HepG2 (cell line): Measurements from ENCODE around the gene RHBDD1. TPM values are rescaled to one million over a fixed set of nuclear protein-coding genes. Genes with fewer than 3 reads are reported as not detected.

Experiments used
- ATAC-seq: fragments of 200-7000 bp; cut with Tn5 transposase; 3 replicates; pipeline ENCODE4 v1.9.1; 2020; ENCODE audit warnings: mild to moderate bottlenecking, moderate library complexity
- BruUV-seq: library from RNA; stranded (reverse); fragments of 400-500 nt; replicated peaks from 2 replicates; lab custom pipeline; 2021; lab: Mats Ljungman, UMichigan
- CTCF ChIA-PET: fragments of 300-600 bp; formaldehyde crosslinking; extraction: SDS; loops from one replicate; lab custom pipeline; 2021; ENCODE audit warnings: low total read pairs, inconsistent platforms, low intra/inter-chr PET ratio; lab: Yijun Ruan, JAX
- POLR2A ChIA-PET: fragments of 350-600 bp; sonication (Branson Sonifier 250); formaldehyde crosslinking; loops from one replicate; lab custom pipeline; 2020; ENCODE audit warnings: antibody characterized with exemption, inconsistent platforms; lab: Yijun Ruan, JAX
- DNase-seq: peaks from one replicate; pipeline ENCODE4 v3.0.0-alpha.2; 2015; ENCODE audit warnings: low spot score
- FAIRE-seq: peaks from 3 replicates; lab custom pipeline; 2011; peaks lifted over from hg19 to GRCh38; lab: Jason Lieb, UNC
- H2AFZ ChIP-seq: one replicate; pipeline ENCODE4 v1.6.1; 2011; ENCODE audit warnings: low read length, inconsistent platforms
- H3K27ac ChIP-seq: fragments of 300-600 bp; 3 replicates; pipeline ENCODE4 v1.8.0; 2011; ENCODE audit warnings: mixed run types, mild to moderate bottlenecking, mixed read lengths, low read length, inconsistent platforms; ENCODE audit not compliant: insufficient read depth; ENCODE audit errors: extremely low read length
- H3K27me3 ChIP-seq, 2 experiments: fragments of 200-600 bp in 1 of 2; 2 replicates in 1 of 2; 3 replicates in 1 of 2; pipeline versions ENCODE4 v1.6.0 to v1.8.0; 2011; ENCODE audit warnings: low read length in 2 of 2, mild to moderate bottlenecking in 2 of 2, moderate library complexity in 2 of 2, inconsistent platforms in 1 of 2; ENCODE audit not compliant: insufficient read depth in 2 of 2, control insufficient read depth in 1 of 2
- H3K36me3 ChIP-seq, 2 experiments: fragments of 200-600 bp in 1 of 2; replicated peaks in 1 of 2; 2 replicates in 1 of 2; 3 replicates in 1 of 2; pipeline versions ENCODE4 v1.5.1 to v1.8.0; 2011; ENCODE audit warnings: low read length in 2 of 2, inconsistent platforms in 1 of 2; ENCODE audit not compliant: insufficient read depth in 2 of 2, control insufficient read depth in 1 of 2
- H3K4me1 ChIP-seq: 2 replicates; pipeline ENCODE4 v1.5.1; 2012; ENCODE audit warnings: low read length, inconsistent platforms; ENCODE audit not compliant: insufficient read depth
- H3K4me2 ChIP-seq: 2 replicates; pipeline ENCODE4 v1.6.0; 2011; ENCODE audit warnings: low read depth, low read length, inconsistent platforms
- H3K4me3 ChIP-seq, 3 experiments: fragments of 200-600 bp in 1 of 3; sonication (generic), shearing (Covaris generic) in 1 of 3; replicated peaks in 1 of 3; 2 replicates each; pipeline ENCODE4 v1.5.1; 2011 to 2016; ENCODE audit warnings: low read length in 3 of 3, inconsistent platforms in 2 of 3, low read depth in 2 of 3, mild to moderate bottlenecking in 2 of 3, control low read depth in 1 of 3, mixed read lengths in 1 of 3; ENCODE audit not compliant: insufficient read depth in 1 of 3
- H3K79me2 ChIP-seq: one replicate; pipeline ENCODE4 v1.6.1; 2011; ENCODE audit warnings: low read length, inconsistent platforms; ENCODE audit not compliant: insufficient read depth
- H3K9ac ChIP-seq: 2 replicates; pipeline ENCODE4 v1.6.0; 2011; ENCODE audit warnings: mild to moderate bottlenecking, low read depth, low read length, inconsistent platforms; ENCODE audit not compliant: insufficient read depth
- H3K9me3 ChIP-seq: 2 replicates; pipeline ENCODE4 v1.5.1; 2012; ENCODE audit warnings: mild to moderate bottlenecking, low read length
- H4K20me1 ChIP-seq: 2 replicates; pipeline ENCODE4 v1.6.0; 2011; ENCODE audit warnings: inconsistent platforms, mild to moderate bottlenecking, low read length, moderate library complexity; ENCODE audit not compliant: insufficient read depth
- FOXO1 ChIP-seq: sonication (generic); formaldehyde crosslinking; IDR thresholded peaks from 2 replicates; pipeline ENCODE4 v1.4.0; 2020; ENCODE audit warnings: missing genetic modification reagents
- MED13 ChIP-seq: sonication (generic); formaldehyde crosslinking; IDR thresholded peaks from 2 replicates; pipeline ENCODE4 v1.5.0; 2020; ENCODE audit warnings: missing genetic modification reagents
- MYC ChIP-seq: sonication (generic); formaldehyde crosslinking; IDR thresholded peaks from 2 replicates; pipeline ENCODE4 v1.9.0; 2021; ENCODE audit warnings: missing genetic modification reagents, borderline replicate concordance
- NR2F2 ChIP-seq: IDR thresholded peaks from 2 replicates; pipeline ENCODE4 v1.6.1; 2012; ENCODE audit warnings: low read depth, inconsistent platforms, borderline replicate concordance
- SP2 ChIP-seq: sonication (generic); formaldehyde crosslinking; IDR thresholded peaks from 2 replicates; pipeline ENCODE4 v1.5.1; 2020; ENCODE audit warnings: mild to moderate bottlenecking, missing genetic modification reagents
- SRF ChIP-seq: IDR thresholded peaks from 2 replicates; pipeline ENCODE4 v1.6.1; 2011; ENCODE audit warnings: mild to moderate bottlenecking, low read depth, low read length, moderate library complexity
- SRSF9 ChIP-seq: fragments of 200-400 bp; formaldehyde crosslinking; IDR thresholded peaks from 2 replicates; pipeline ENCODE4 v1.6.1; 2018; ENCODE audit warnings: borderline replicate concordance, mild to moderate bottlenecking, low read depth, low read length; ENCODE audit not compliant: insufficient read depth, poor library complexity, severe bottlenecking
- TARDBP ChIP-seq: sonication (generic); formaldehyde crosslinking; IDR thresholded peaks from 2 replicates; pipeline ENCODE4 v1.8.0; 2022; ENCODE audit warnings: mild to moderate bottlenecking, missing genetic modification reagents
- ZBTB38 ChIP-seq: sonication (generic); formaldehyde crosslinking; IDR thresholded peaks from 2 replicates; pipeline ENCODE4 v1.5.1; 2020; ENCODE audit warnings: mild to moderate bottlenecking, missing genetic modification reagents
- ZBTB7A ChIP-seq: sonication (generic); formaldehyde crosslinking; IDR thresholded peaks from 2 replicates; pipeline ENCODE4 v1.8.0; 2022; ENCODE audit warnings: mild to moderate bottlenecking, missing genetic modification reagents
- ZFP36L1 ChIP-seq: sonication (generic); formaldehyde crosslinking; IDR thresholded peaks from 2 replicates; pipeline ENCODE4 v1.8.0; 2022; ENCODE audit warnings: mild to moderate bottlenecking, missing genetic modification reagents, moderate library complexity
- ZNF691 ChIP-seq: sonication (generic); formaldehyde crosslinking; IDR thresholded peaks from 2 replicates; pipeline ENCODE4 v1.4.0; 2020; ENCODE audit warnings: missing genetic modification reagents, low read depth, mild to moderate bottlenecking, borderline replicate concordance
- ZNF7 ChIP-seq: IDR thresholded peaks from 2 replicates; pipeline ENCODE4 v1.6.1; 2016; ENCODE audit warnings: missing biosample characterization, missing genetic modification reagents
- ZNF83 ChIP-seq: sonication (generic); formaldehyde crosslinking; IDR thresholded peaks from 2 replicates; pipeline ENCODE4 v1.4.0; 2020; ENCODE audit warnings: missing genetic modification reagents, mild to moderate bottlenecking, borderline replicate concordance
- ZNF879 ChIP-seq: sonication (generic); formaldehyde crosslinking; IDR thresholded peaks from 2 replicates; pipeline ENCODE4 v1.8.1; 2023; ENCODE audit warnings: missing genetic modification reagents
- WGBS: methylation state at CpG from one replicate; pipeline ENCODE4 v1.1.6; 2017; ENCODE audit warnings: low lambda C conversion rate; 5-methylcytosine and 5-hydroxymethylcytosine counted together
- in situ Hi-C: cut with HindIII; loops from 2 replicates; pipeline ENCODE4 v1.10.0; 2017; ENCODE audit warnings: low pct_unique_long_range_greater_than_20kb; ENCODE audit not compliant: extremely low pct_ligation_motif_present
- intact Hi-C: fragments of 100-400 bp; cut with micrococcal nuclease; formaldehyde crosslinking; loops from one replicate; pipeline ENCODE4 v1.10.0; 2022; ENCODE audit not compliant: unreplicated experiment
- polyA plus RNA-seq, 8 experiments: library from polyadenylated mRNA; depleted of rRNA in 3 of 8; stranded (reverse) in 7 of 8; unstranded in 1 of 8; fragments of >200 nt; fragmentation: Illumina TruSeq in 4 of 8; extraction: Trizol in 4 of 8; gene quantifications; 2 replicates each; pipeline versions ENCODE4 v1.2.1 to v1.2.3, GENCODE V29; 2011 to 2016; ENCODE audit warnings: low read depth in 4 of 8, missing spikeins in 1 of 8, mixed read lengths in 1 of 8; ENCODE audit not compliant: insufficient read depth in 1 of 8
- total RNA-seq, 5 experiments: library from RNA; depleted of rRNA; stranded (reverse); fragments of >200 nt; fragmentation: Illumina TruSeq; extraction: Trizol; gene quantifications; 2 replicates each; pipeline ENCODE4 v1.2.3, GENCODE V29; 2016; ENCODE audit warnings: low read depth in 1 of 5
- TF ChIP-seq, protein P1 (sequence below): sonication (generic); formaldehyde crosslinking; conservative IDR thresholded peaks from 2 replicates; pipeline ENCODE4 v1.8.0; 2022; ENCODE audit warnings: missing genetic modification reagents
- TF ChIP-seq, protein P2 (sequence below): fragments of 450-650 bp; IDR thresholded peaks from 2 replicates; pipeline ENCODE4 v1.6.1; 2017; ENCODE audit warnings: mild to moderate bottlenecking
- TF ChIP-seq, protein P3 (sequence below): sonication (generic); formaldehyde crosslinking; IDR thresholded peaks from 2 replicates; pipeline ENCODE4 v1.4.0; 2020; ENCODE audit warnings: missing genetic modification reagents

RHBDD1 gene
- total and polyA plus RNA-seq, 2 of the 13 experiments (the other 11 are each of a cell fraction or from before 2014, with no cell fraction given): 8.2 to 9.5 TPM

- in situ Hi-C loops (no loop called here), intact Hi-C loops (no loop called here)
- H2AFZ ChIP-seq: no peak overlapping the region
- H3K4me1 ChIP-seq: no peaks in the 10 kb centered on the region
- no peaks in the 10 kb centered on the region for H3K9me3 ChIP-seq
- ChIA-PET CTCF (no interaction called here), POLR2A (no interaction called here)
- H3K79me2 ChIP-seq: no peaks in the 10 kb centered on the region
- ATAC-seq (no peak), FAIRE-seq (no peak), DNase-seq (no peak)
- H3K4me3 ChIP-seq: no peak overlapping the region
- H3K4me2 ChIP-seq: no peak overlapping the region
- no peaks in the 10 kb centered on the region for H4K20me1 ChIP-seq
- TF ChIP-seq NR2F2 (no peak), TARDBP (no peak), ZNF83 (no peak), ZBTB7A (CRISPR knock-in tag) (no peak), MED13 (CRISPR knock-in tag) (no peak), SRF (no peak), FOXO1 (CRISPR knock-in tag) (no peak), ZNF879 (no peak), ZNF7 (CRISPR knock-in tag) (no peak), MYC (CRISPR knock-in tag) (no peak), SP2 (CRISPR knock-in tag) (no peak), SRSF9 (no peak), ZBTB38 (CRISPR knock-in tag) (no peak), ZNF691 (CRISPR knock-in tag) (no peak), ZFP36L1 (CRISPR knock-in tag) (no peak)
- TF ChIP-seq, protein P1, sequence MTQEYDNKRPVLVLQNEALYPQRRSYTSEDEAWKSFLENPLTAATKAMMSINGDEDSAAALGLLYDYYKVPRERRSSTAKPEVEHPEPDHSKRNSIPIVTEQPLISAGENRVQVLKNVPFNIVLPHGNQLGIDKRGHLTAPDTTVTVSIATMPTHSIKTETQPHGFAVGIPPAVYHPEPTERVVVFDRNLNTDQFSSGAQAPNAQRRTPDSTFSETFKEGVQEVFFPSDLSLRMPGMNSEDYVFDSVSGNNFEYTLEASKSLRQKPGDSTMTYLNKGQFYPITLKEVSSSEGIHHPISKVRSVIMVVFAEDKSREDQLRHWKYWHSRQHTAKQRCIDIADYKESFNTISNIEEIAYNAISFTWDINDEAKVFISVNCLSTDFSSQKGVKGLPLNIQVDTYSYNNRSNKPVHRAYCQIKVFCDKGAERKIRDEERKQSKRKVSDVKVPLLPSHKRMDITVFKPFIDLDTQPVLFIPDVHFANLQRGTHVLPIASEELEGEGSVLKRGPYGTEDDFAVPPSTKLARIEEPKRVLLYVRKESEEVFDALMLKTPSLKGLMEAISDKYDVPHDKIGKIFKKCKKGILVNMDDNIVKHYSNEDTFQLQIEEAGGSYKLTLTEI: no peak
- TF ChIP-seq, protein P2, sequence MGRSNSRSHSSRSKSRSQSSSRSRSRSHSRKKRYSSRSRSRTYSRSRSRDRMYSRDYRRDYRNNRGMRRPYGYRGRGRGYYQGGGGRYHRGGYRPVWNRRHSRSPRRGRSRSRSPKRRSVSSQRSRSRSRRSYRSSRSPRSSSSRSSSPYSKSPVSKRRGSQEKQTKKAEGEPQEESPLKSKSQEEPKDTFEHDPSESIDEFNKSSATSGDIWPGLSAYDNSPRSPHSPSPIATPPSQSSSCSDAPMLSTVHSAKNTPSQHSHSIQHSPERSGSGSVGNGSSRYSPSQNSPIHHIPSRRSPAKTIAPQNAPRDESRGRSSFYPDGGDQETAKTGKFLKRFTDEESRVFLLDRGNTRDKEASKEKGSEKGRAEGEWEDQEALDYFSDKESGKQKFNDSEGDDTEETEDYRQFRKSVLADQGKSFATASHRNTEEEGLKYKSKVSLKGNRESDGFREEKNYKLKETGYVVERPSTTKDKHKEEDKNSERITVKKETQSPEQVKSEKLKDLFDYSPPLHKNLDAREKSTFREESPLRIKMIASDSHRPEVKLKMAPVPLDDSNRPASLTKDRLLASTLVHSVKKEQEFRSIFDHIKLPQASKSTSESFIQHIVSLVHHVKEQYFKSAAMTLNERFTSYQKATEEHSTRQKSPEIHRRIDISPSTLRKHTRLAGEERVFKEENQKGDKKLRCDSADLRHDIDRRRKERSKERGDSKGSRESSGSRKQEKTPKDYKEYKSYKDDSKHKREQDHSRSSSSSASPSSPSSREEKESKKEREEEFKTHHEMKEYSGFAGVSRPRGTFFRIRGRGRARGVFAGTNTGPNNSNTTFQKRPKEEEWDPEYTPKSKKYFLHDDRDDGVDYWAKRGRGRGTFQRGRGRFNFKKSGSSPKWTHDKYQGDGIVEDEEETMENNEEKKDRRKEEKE: no peak
- TF ChIP-seq, protein P3, sequence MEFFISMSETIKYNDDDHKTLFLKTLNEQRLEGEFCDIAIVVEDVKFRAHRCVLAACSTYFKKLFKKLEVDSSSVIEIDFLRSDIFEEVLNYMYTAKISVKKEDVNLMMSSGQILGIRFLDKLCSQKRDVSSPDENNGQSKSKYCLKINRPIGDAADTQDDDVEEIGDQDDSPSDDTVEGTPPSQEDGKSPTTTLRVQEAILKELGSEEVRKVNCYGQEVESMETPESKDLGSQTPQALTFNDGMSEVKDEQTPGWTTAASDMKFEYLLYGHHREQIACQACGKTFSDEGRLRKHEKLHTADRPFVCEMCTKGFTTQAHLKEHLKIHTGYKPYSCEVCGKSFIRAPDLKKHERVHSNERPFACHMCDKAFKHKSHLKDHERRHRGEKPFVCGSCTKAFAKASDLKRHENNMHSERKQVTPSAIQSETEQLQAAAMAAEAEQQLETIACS (CRISPR knock-in tag): no peak
- H3K27me3 ChIP-seq: no peaks in the 10 kb centered on the region
- no peak overlapping the region for H3K9ac ChIP-seq
- WGBS: 65% methylated on average over 6 of the region's 6 CpGs
- no TSS peak for BruUV-seq
- no peak overlapping the region for H3K27ac ChIP-seq
- H3K36me3 ChIP-seq: no peaks in the 10 kb centered on the region
Measured at GRCh38 chr2:226904592-226904991, 68.7 kb downstream of the RHBDD1 start.
